ENCODE data around the gene CYB5RL.
A peak's percentile ranks its signal among the peaks of the same experiment; 100 is the strongest.
"Not testable (repeated sequence)": the region's sequence is repeated elsewhere in the genome, so short reads cannot be mapped to it uniquely, and the experiment has no call there.

Gene CYB5RL

GRCh38 chr1:54199765-54200518 lies at the start of gene CYB5RL, which contains the start of gene MRPL37:
Gene CYB5RL, minus strand, starts transcription at chr1:54200030. Its CDS starts 4,414 bp downstream, at chr1:54195616.
Gene MRPL37, plus strand, starts transcription at chr1:54200167. Its CDS starts 77 bp downstream, at chr1:54200244.
- peak; percentile 97 for DNase-seq

- DNase-seq = no peak
Observed at GRCh38 chr1:54248966-54249365, 49.1 kb upstream of the CYB5RL start.

GRCh38 chr1:54247863-54248515 lies 48.2 kb upstream of the CYB5RL start:
- no peak for DNase-seq

- no peak for DNase-seq
Observed at GRCh38 chr1:54246116-54246721, 46.4 kb upstream of the CYB5RL start.

GRCh38 chr1:54245501-54245900 lies 45.7 kb upstream of the CYB5RL start:
- no peak for DNase-seq

GRCh38 chr1:54244655-54245054 lies 44.8 kb upstream of the CYB5RL start:
- no peak for DNase-seq

- no peak for DNase-seq
Observed at GRCh38 chr1:54243022-54243421, 43.2 kb upstream of the CYB5RL start.

- no peak for DNase-seq
Observed at GRCh38 chr1:54241364-54241763, 41.5 kb upstream of the CYB5RL start.

- no peak for DNase-seq
Observed at GRCh38 chr1:54240741-54241335, 41.0 kb upstream of the CYB5RL start.

- DNase-seq = peak; percentile 51
Observed at GRCh38 chr1:54239631-54240031, 39.8 kb upstream of the CYB5RL start.

GRCh38 chr1:54239035-54239383 lies 39.2 kb upstream of the CYB5RL start:
- peak; percentile 50 for DNase-seq

GRCh38 chr1:54238353-54239034 lies 38.7 kb upstream of the CYB5RL start:
- no peak for DNase-seq

GRCh38 chr1:54237586-54237985 lies 37.8 kb upstream of the CYB5RL start:
- no peak for DNase-seq

GRCh38 chr1:54234284-54234683 lies 34.5 kb upstream of the CYB5RL start:
- no peak for DNase-seq

- not testable (repeated sequence) for DNase-seq
Observed at GRCh38 chr1:54233196-54233595, 33.4 kb upstream of the CYB5RL start.

GRCh38 chr1:54230507-54231339 lies 30.9 kb upstream of the CYB5RL start:
- no peak for DNase-seq

GRCh38 chr1:54229281-54229891 lies 29.6 kb upstream of the CYB5RL start:
- peak; percentile 83 for DNase-seq

- DNase-seq = no peak
Observed at GRCh38 chr1:54228638-54229079, 28.8 kb upstream of the CYB5RL start.

GRCh38 chr1:54227891-54228310 lies 28.1 kb upstream of the CYB5RL start:
- DNase-seq = no peak

GRCh38 chr1:54227091-54227602 lies 27.3 kb upstream of the CYB5RL start:
- peak; percentile 30 for DNase-seq

- no peak for DNase-seq
Observed at GRCh38 chr1:54225986-54226559, 26.2 kb upstream of the CYB5RL start.
